ENCODE data around the gene H2AZ1. TPM values are rescaled to one million over a fixed set of nuclear protein-coding genes. Genes with fewer than 3 reads are reported as not detected.

The H2AZ1 gene
- total and polyA plus RNA-seq, 9 of the 15 experiments (the other 6 are each of a cell fraction or from before 2014, with no cell fraction given), result 605 to 4,380 (median 768) TPM

GRCh38 chr4:99949999-99950912 is at the start of gene H2AZ1 (continued):
- peak; percentile 92 for TF ChIP-seq GTF2A2 (tag; IDR thresholded peaks at IDR 0.05)
- peak; percentile 94 for TF ChIP-seq MYBL2 (IDR thresholded peaks at IDR 0.05; ENCODE audit: low read depth)
- TF ChIP-seq MYBL2 (CRISPR knock-in tag; IDR thresholded peaks at IDR 0.05; ENCODE audit: borderline replicate concordance), result no peak
- no peak for TF ChIP-seq ZNF282 (CRISPR knock-in tag; IDR thresholded peaks at IDR 0.05)
- peak; percentile 94 for TF ChIP-seq TAF9B (IDR thresholded peaks at IDR 0.05; ENCODE audit: partially characterized antibody)

- in situ Hi-C loops (cut with MboI), result no loop called here
- no peaks in the 10 kb centered on the region for H3K79me2 ChIP-seq (ENCODE audit: control insufficient read depth, insufficient read depth, low read length)
- no peaks in the 10 kb centered on the region for H4K20me1 ChIP-seq (replicated peaks; ENCODE audit: control insufficient read depth, insufficient read depth, low read length)
- H3K36me3 ChIP-seq (ENCODE audit: control insufficient read depth, insufficient read depth, low read length), result no peaks in the 10 kb centered on the region
- no peak overlapping the region for H3K9ac ChIP-seq (ENCODE audit: insufficient read depth in 1 of 2, low read depth in 2 of 2, low read length in 2 of 2)
- H3K4me1 ChIP-seq (replicated peaks in 1 of 2; ENCODE audit: control insufficient read depth in 2 of 2, insufficient read depth in 2 of 2, low read length in 2 of 2), result no peaks in the 10 kb centered on the region
- no peak overlapping the region for H3K27ac ChIP-seq (ENCODE audit: extremely low read depth, low read depth, low read length)
- peak; percentile 61 for ATAC-seq
- no peak overlapping the region for H3K4me2 ChIP-seq (ENCODE audit: insufficient read depth, low read length)
- H3K9me3 ChIP-seq (replicated peaks; ENCODE audit: control insufficient read depth, insufficient read depth, low read depth, low read length), result no peaks in the 10 kb centered on the region
- ChIA-PET POLR2A (interaction anchor here (1.2 to 1.3 kb wide), 2 partner anchors 8 to 9 kb away, joined by 3 read pairs; no protein-coding TSS in a partner anchor), CTCF (ENCODE audit: low intra/inter-chr PET ratio) (no interaction called here)
- FAIRE-seq, result no peak
- H3K27me3 ChIP-seq (ENCODE audit: control insufficient read depth in 2 of 2, insufficient read depth in 2 of 2, low read length in 2 of 2), result no peaks in the 10 kb centered on the region; a peak in 3 of 5 replicates
- 0% methylated on average over 2 of the region's 2 CpGs for WGBS (ENCODE audit: insufficient coverage, low coverage, missing lambda C conversion rate)
- H3K4me3 ChIP-seq, result no peak overlapping the region
- no peak overlapping the region for H2AFZ ChIP-seq (ENCODE audit: low read depth, low read length)
- intact Hi-C loops (cut with micrococcal nuclease), result loop anchor here (5.0 to 10.0 kb wide), 2 partner anchors 67 to 94 kb away; no protein-coding TSS in a partner anchor
- DNase-seq (ENCODE audit: extremely low read depth in 1 of 4, low spot score in 3 of 4), result peak in 1 of 4 experiments; percentile 20
- no peaks in the 10 kb centered on the region for H3K9me1 ChIP-seq (ENCODE audit: control insufficient read depth, insufficient read depth, low read length)
- no TSS peak for BruUV-seq (replicated peaks)
- TF ChIP-seq, protein P1, sequence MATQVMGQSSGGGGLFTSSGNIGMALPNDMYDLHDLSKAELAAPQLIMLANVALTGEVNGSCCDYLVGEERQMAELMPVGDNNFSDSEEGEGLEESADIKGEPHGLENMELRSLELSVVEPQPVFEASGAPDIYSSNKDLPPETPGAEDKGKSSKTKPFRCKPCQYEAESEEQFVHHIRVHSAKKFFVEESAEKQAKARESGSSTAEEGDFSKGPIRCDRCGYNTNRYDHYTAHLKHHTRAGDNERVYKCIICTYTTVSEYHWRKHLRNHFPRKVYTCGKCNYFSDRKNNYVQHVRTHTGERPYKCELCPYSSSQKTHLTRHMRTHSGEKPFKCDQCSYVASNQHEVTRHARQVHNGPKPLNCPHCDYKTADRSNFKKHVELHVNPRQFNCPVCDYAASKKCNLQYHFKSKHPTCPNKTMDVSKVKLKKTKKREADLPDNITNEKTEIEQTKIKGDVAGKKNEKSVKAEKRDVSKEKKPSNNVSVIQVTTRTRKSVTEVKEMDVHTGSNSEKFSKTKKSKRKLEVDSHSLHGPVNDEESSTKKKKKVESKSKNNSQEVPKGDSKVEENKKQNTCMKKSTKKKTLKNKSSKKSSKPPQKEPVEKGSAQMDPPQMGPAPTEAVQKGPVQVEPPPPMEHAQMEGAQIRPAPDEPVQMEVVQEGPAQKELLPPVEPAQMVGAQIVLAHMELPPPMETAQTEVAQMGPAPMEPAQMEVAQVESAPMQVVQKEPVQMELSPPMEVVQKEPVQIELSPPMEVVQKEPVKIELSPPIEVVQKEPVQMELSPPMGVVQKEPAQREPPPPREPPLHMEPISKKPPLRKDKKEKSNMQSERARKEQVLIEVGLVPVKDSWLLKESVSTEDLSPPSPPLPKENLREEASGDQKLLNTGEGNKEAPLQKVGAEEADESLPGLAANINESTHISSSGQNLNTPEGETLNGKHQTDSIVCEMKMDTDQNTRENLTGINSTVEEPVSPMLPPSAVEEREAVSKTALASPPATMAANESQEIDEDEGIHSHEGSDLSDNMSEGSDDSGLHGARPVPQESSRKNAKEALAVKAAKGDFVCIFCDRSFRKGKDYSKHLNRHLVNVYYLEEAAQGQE (IDR thresholded peaks at IDR 0.05; ENCODE audit: borderline replicate concordance), result peak; percentile 30; the same call in 1 of the 2 replicates
- TF ChIP-seq, protein P1 (CRISPR knock-in tag; IDR thresholded peaks at IDR 0.05; ENCODE audit: low read depth), result no peak
- TF ChIP-seq SAFB2 (IDR thresholded peaks at IDR 0.05; ENCODE audit: borderline replicate concordance, low read depth, low read length, severe bottlenecking), result no peak
These were observed 48.2 kb upstream of the H2AZ1 start for GRCh38 chr4:99998062-99998867.

Data from K562 (cell line).